Fibroblast of skin of abdomen (primary cell): Measurements from ENCODE around the gene KRT14. TPM values are rescaled to one million over a fixed set of nuclear protein-coding genes. Genes with fewer than 3 reads are reported as not detected.
"Not testable (repeated sequence)": the region's sequence is repeated elsewhere in the genome, so short reads cannot be mapped to it uniquely, and the experiment has no call there.

Experiments
- DNase-seq: peaks from one replicate; pipeline ENCODE4 v3.0.0-alpha.2; 2013
- polyA plus RNA-seq, 2 experiments: library from polyadenylated mRNA; unstranded; fragments of 120-200 nt; gene quantifications; one replicate each; pipeline ENCODE4 v1.2.1, GENCODE V29; 2013; ENCODE audit not compliant: insufficient read length in 2 of 2

Gene KRT14
- not detected for polyA plus RNA-seq (2013, experiment 1 of 2; ENCODE audit: insufficient read length)
- polyA plus RNA-seq (2013, experiment 2 of 2; ENCODE audit: insufficient read length) = 0.10 TPM

GRCh38 chr17:41586863-41587495, at the start of gene KRT14:
KRT14 (minus strand) TSS chr17:41586895; CDS start chr17:41586834, 61 bp downstream.
- no peak for DNase-seq

- DNase-seq = peak; percentile 28
These were observed 48.7 kb upstream of the KRT14 start for GRCh38 chr17:41635121-41636097.

GRCh38 chr17:41634639-41635038, 47.9 kb upstream of the KRT14 start:
- DNase-seq = no peak

GRCh38 chr17:41633556-41634199, 47.0 kb upstream of the KRT14 start:
- no peak for DNase-seq

- no peak for DNase-seq
These were observed 45.9 kb upstream of the KRT14 start for GRCh38 chr17:41632482-41633105.

GRCh38 chr17:41631898-41632285, 45.2 kb upstream of the KRT14 start:
- no peak for DNase-seq

- DNase-seq = no peak
These were observed 44.6 kb upstream of the KRT14 start for GRCh38 chr17:41631025-41631897.

- DNase-seq = no peak
These were observed 43.4 kb upstream of the KRT14 start for GRCh38 chr17:41629826-41630670.

GRCh38 chr17:41629316-41629715, 42.6 kb upstream of the KRT14 start:
- DNase-seq = no peak

GRCh38 chr17:41628621-41629255, 42.0 kb upstream of the KRT14 start:
- not testable (repeated sequence) for DNase-seq

GRCh38 chr17:41628073-41628370, 41.3 kb upstream of the KRT14 start:
- DNase-seq = not testable (repeated sequence)

GRCh38 chr17:41627316-41628072, 40.8 kb upstream of the KRT14 start:
- DNase-seq = no peak

- DNase-seq = not testable (repeated sequence)
These were observed 40.2 kb upstream of the KRT14 start for GRCh38 chr17:41626914-41627295.

- not testable (repeated sequence) for DNase-seq
These were observed 39.6 kb upstream of the KRT14 start for GRCh38 chr17:41626028-41626913.

- no peak for DNase-seq
These were observed 38.9 kb upstream of the KRT14 start for GRCh38 chr17:41625602-41626001.

- no peak for DNase-seq
These were observed 37.8 kb upstream of the KRT14 start, which contains the start of gene KRT17 for GRCh38 chr17:41624208-41625101. KRT17 (minus strand) TSS chr17:41624575; CDS start chr17:41624509, 66 bp downstream.
